GM21528 (cell line): Measurements from ENCODE around the gene NSMCE1.
"Not testable (repeated sequence)": the region's sequence is repeated elsewhere in the genome, so short reads cannot be mapped to it uniquely, and the experiment has no call there.

Source experiments
- ATAC-seq: cut with Tn5 transposase; IDR thresholded peaks from one replicate; pipeline ENCODE4 v1.9.1; 2021; ENCODE audit warnings: mild to moderate bottlenecking, moderate library complexity; ENCODE audit not compliant: unreplicated experiment, low FRiP score

NSMCE1 gene

GRCh38 chr16:27272697-27273096 is 4.1 kb upstream of the NSMCE1 start:
- not testable (repeated sequence) for ATAC-seq

- no peak for ATAC-seq
Measured at GRCh38 chr16:27272076-27272475, 3.5 kb upstream of the NSMCE1 start.

- no peak for ATAC-seq
Measured at GRCh38 chr16:27270349-27270748, 1.8 kb upstream of the NSMCE1 start.

GRCh38 chr16:27269300-27270150 is 953 bp upstream of the NSMCE1 start:
- no peak for ATAC-seq

- no peak for ATAC-seq
Measured at GRCh38 chr16:27267037-27267677, 1.4 kb downstream of the NSMCE1 start.

- no peak for ATAC-seq
Measured at GRCh38 chr16:27265982-27266381, 2.6 kb downstream of the NSMCE1 start.

- ATAC-seq = no peak
Measured at GRCh38 chr16:27264151-27264550, 4.4 kb downstream of the NSMCE1 start.

GRCh38 chr16:27262904-27263423 is 5.6 kb downstream of the NSMCE1 start:
- not testable (repeated sequence) for ATAC-seq

- no peak for ATAC-seq
Measured at GRCh38 chr16:27259710-27260109, 8.9 kb downstream of the NSMCE1 start.

- ATAC-seq = no peak
Measured at GRCh38 chr16:27258241-27258734, 10.3 kb downstream of the NSMCE1 start.

GRCh38 chr16:27257271-27257670 is 11.3 kb downstream of the NSMCE1 start:
- no peak for ATAC-seq

- no peak for ATAC-seq
Measured at GRCh38 chr16:27256861-27257260, 11.7 kb downstream of the NSMCE1 start.

- peak; percentile 72 for ATAC-seq
Measured at GRCh38 chr16:27254262-27254811, 14.2 kb downstream of the NSMCE1 start.

GRCh38 chr16:27253526-27253930 is 15.0 kb downstream of the NSMCE1 start:
- ATAC-seq = no peak

GRCh38 chr16:27252206-27252585 is 16.4 kb downstream of the NSMCE1 start:
- no peak for ATAC-seq

GRCh38 chr16:27251541-27252205 is 16.9 kb downstream of the NSMCE1 start:
- ATAC-seq = no peak

- ATAC-seq = not testable (repeated sequence)
Measured at GRCh38 chr16:27248886-27249285, 19.7 kb downstream of the NSMCE1 start.

- no peak for ATAC-seq
Measured at GRCh38 chr16:27248036-27248435, 20.5 kb downstream of the NSMCE1 start.

- not testable (repeated sequence) for ATAC-seq
Measured at GRCh38 chr16:27247076-27247475, 21.5 kb downstream of the NSMCE1 start.

GRCh38 chr16:27246439-27246838 is 22.1 kb downstream of the NSMCE1 start:
- no peak for ATAC-seq
